ENCODE results near the gene SSTR3.

SSTR3 gene

GRCh38 chr22:37230673-37231405 is 18.6 kb upstream of the SSTR3 start:
- TF ChIP-seq, protein P1, sequence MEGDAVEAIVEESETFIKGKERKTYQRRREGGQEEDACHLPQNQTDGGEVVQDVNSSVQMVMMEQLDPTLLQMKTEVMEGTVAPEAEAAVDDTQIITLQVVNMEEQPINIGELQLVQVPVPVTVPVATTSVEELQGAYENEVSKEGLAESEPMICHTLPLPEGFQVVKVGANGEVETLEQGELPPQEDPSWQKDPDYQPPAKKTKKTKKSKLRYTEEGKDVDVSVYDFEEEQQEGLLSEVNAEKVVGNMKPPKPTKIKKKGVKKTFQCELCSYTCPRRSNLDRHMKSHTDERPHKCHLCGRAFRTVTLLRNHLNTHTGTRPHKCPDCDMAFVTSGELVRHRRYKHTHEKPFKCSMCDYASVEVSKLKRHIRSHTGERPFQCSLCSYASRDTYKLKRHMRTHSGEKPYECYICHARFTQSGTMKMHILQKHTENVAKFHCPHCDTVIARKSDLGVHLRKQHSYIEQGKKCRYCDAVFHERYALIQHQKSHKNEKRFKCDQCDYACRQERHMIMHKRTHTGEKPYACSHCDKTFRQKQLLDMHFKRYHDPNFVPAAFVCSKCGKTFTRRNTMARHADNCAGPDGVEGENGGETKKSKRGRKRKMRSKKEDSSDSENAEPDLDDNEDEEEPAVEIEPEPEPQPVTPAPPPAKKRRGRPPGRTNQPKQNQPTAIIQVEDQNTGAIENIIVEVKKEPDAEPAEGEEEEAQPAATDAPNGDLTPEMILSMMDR (IDR thresholded peaks at IDR 0.05; ENCODE audit: extremely low read depth, missing control alignments), result no peak
- no peak for DNase-seq (ENCODE audit: low spot score)

GRCh38 chr22:37229805-37230672 is 17.8 kb upstream of the SSTR3 start:
- peak; percentile 85 for DNase-seq (ENCODE audit: low spot score)
- TF ChIP-seq, protein P1 (IDR thresholded peaks at IDR 0.05; ENCODE audit: extremely low read depth, missing control alignments), result no peak

DNA sequence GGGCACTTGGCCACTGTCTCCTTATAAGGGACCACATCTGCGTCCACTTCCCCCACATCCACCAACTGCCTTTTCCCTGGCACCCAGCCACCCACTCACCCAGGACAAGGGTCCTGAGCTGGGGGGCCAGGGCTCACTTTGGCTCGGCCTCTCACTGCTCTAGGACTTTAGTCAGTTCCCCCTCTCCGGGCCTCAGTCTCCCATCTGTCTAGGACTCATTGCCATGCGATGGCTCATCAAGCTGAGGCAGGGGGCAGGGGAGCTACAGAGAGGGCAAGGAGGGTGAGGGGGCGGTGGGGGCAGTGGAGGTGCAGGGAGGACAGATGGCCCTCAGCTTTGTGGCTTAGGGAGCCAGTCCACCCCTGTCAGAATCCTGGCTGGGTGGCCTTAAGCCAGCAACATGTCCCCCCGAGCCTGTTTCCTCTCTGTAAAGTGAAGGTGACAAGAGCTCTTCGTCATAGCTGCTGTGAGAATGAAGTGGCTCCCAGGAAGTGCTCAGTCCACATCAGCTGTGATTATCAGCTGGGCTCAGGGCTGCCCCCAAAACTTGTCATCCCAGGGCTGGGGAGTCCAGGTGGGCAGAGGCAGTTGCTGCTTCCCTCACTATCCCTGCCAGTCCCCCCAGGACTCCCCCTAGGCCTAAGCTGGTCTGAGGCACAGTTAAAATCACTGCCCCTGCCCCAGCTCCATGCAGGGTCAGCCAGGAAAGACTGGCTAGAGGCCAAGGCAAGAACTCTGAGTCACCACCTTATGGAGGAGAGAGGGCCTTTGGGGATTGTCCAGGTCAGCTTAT is 16.9 kb upstream of the SSTR3 start:
- TF ChIP-seq, protein P1 (IDR thresholded peaks at IDR 0.05; ENCODE audit: extremely low read depth, missing control alignments), result no peak
- no peak for DNase-seq (ENCODE audit: low spot score)

DNA sequence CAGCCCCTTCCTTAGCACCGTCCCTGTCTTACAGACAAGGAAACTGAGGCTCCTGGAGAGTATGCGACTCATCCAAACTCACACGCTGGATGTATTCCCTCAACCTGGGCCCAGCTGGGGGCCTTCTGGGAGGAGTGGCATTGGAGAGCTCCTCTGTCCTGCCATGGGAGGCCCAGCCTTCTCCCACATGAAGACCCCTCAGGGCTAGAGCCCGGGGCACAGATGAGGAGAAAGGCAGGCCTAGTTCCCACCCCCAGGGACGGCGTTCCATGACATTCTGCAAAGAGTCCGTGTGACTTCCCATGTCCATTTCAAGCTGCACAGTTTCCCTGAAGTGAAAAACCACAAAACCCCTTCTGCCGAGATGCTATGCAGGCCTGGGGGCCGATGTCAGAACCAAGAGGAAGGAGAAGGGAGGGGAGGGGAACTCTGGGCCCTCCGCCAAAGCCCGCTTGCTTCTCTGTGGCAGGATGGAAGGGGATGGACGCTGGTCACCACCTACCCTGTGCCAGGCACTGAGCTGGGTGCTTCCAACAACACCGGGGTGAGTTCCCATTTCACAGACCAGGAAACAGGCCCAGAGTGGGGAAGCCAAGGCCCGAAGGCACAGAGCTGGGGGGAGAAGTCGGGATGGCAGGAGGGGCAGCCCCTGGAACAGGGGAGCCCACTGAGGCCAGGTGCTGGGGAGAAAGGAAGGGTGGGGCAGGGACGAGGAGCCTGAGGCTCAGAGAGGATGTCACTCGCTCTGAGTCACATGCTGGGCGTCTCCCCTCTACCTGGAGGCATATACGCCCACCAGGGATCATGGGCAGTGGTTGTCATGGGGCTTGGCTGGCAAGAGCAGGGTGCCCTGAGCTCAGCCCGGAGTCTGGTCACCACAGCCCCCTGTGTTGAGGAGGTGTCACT is 16.1 kb upstream of the SSTR3 start:
- no peak for DNase-seq (ENCODE audit: low spot score)

GRCh38 chr22:37226514-37226913 is 14.2 kb upstream of the SSTR3 start:
- DNase-seq (ENCODE audit: low spot score), result no peak
- TF ChIP-seq, protein P1 (IDR thresholded peaks at IDR 0.05; ENCODE audit: extremely low read depth, missing control alignments), result no peak

More for the DNA sequence above, 16.1 kb upstream of the SSTR3 start:
- TF ChIP-seq, protein P1 (IDR thresholded peaks at IDR 0.05; ENCODE audit: extremely low read depth, missing control alignments), result no peak

DNA sequence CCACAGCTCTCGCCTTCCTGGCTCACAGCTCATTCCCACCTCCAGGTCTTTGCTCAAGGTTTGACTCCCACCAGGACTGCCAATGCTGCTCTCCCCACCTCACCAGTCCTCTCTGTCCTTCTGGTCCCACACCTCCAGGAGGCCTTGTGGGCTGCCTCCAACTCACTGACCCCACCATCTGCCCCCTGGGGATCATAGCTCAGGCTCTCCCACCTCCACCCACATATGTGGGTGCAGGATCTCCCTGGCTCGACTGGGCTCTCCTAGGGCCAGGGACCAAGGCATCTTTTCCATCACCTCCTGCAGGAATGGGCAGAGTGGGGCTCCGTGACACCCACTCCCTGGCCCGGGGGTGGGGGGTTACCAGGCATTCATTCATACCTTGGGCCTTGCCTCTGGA is 13.8 kb upstream of the SSTR3 start:
- TF ChIP-seq, protein P1 (IDR thresholded peaks at IDR 0.05; ENCODE audit: extremely low read depth, missing control alignments), result no peak
- DNase-seq (ENCODE audit: low spot score), result no peak
